Immature natural killer cell (primary cell): ENCODE results near the gene AK2. TPM values are rescaled to one million over a fixed set of nuclear protein-coding genes. Genes with fewer than 3 reads are reported as not detected.
"Not testable (repeated sequence)": the region's sequence is repeated elsewhere in the genome, so short reads cannot be mapped to it uniquely, and the experiment has no call there.

Experiments used
- DNase-seq, 3 donors: peaks; one replicate each; pipeline ENCODE4 v3.0.0; 2022; ENCODE audit warnings: mixed read lengths in 1 of 3
- H3K27ac Mint-ChIP-seq, 6 donors: one replicate each; pipeline ENCODE4 v1.8.0; 2020; ENCODE audit warnings: mixed read lengths in 6 of 6, mild to moderate bottlenecking in 5 of 6, inconsistent platforms in 4 of 6, moderate library complexity in 3 of 6
- H3K27me3 Mint-ChIP-seq, 3 donors: one replicate each; pipeline ENCODE4 v1.8.0; 2020 to 2021; ENCODE audit warnings: low read depth in 3 of 3, mild to moderate bottlenecking in 3 of 3, mixed read lengths in 3 of 3, moderate library complexity in 3 of 3, inconsistent platforms in 1 of 3
- H3K36me3 Mint-ChIP-seq, 3 donors: one replicate each; pipeline ENCODE4 v1.8.0; 2020; ENCODE audit warnings: mixed read lengths in 3 of 3, inconsistent platforms in 2 of 3, mild to moderate bottlenecking in 2 of 3
- H3K4me1 Mint-ChIP-seq, 2 donors: one replicate each; pipeline ENCODE4 v1.8.0; 2020; ENCODE audit warnings: inconsistent platforms in 2 of 2, mild to moderate bottlenecking in 2 of 2, mixed read lengths in 2 of 2, moderate library complexity in 1 of 2
- H3K4me3 Mint-ChIP-seq, 5 donors: one replicate each; pipeline ENCODE4 v1.8.0; 2020; ENCODE audit warnings: mild to moderate bottlenecking in 5 of 5, mixed read lengths in 5 of 5, inconsistent platforms in 3 of 5, moderate library complexity in 3 of 5
- H3K9me3 Mint-ChIP-seq, 6 donors: one replicate each; pipeline ENCODE4 v1.8.0; 2020; ENCODE audit warnings: mild to moderate bottlenecking in 6 of 6, mixed read lengths in 6 of 6, inconsistent platforms in 4 of 6, moderate library complexity in 3 of 6
- polyA plus RNA-seq, 3 donors: library from polyadenylated mRNA; unstranded; fragments of 300-500 nt; fragmentation: Illumina TruSeq; gene quantifications; one replicate each; pipeline ENCODE4 v1.2.3, GENCODE V29; 2021

The AK2 gene
- polyA plus RNA-seq, 3 donors from 2014 or later = 138 to 174 (median 143) TPM

DNA sequence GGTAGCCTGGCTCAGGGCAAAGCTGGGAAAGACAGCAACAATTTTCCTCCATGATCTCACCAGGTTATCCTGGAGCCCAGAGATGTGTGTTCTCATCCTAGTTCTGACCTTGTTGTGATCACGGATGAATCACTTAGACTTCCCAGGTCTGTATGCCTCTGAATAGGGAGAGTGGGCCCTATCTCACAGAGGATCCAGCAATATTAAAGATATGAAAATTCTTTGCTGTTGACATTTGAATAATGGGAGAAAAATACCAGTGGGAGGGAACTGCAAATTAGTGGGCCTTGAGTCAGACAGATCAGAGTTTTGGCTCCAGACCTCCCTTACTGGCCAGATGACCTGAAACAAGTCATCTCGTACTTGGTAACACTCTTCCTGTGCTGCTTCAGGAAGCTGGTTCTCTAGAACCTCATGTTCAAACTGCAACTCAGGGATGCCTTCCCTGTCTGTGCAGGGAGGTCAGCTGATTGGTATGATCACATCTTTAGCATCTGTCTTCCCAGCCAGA lies 39.2 kb downstream of the AK2 start:
- H3K27ac Mint-ChIP-seq = peak overlapping the region in 1 of 6 donors; percentile 50
- peaks cover 14 to 20% of the 10 kb centered on the region in 2 donors for H3K4me1 Mint-ChIP-seq
- no peak overlapping the region for H3K4me3 Mint-ChIP-seq
- no peaks in the 10 kb centered on the region for H3K9me3 Mint-ChIP-seq
- no peak for DNase-seq
- H3K36me3 Mint-ChIP-seq = no peaks in the 10 kb centered on the region
- peaks cover 1 to 5% (median 2%) of the 10 kb centered on the region in 3 donors for H3K27me3 Mint-ChIP-seq

DNA sequence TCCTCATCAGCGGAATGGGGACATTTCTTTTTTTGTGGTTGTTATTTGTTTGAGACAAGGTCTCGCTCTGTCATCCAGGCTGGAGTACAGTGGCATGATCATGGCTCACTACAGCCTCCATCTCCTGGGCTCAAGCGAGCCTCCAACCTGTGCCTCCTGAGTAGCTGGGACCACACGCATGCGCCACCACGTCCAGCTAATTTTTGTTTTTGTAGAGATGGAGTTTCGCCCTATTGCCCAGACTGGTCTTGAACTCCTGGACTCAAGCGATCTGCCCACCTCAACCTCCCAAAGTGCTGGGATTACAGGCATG lies 43.4 kb downstream of the AK2 start:
- H3K36me3 Mint-ChIP-seq, H3K9me3 Mint-ChIP-seq, H3K27me3 Mint-ChIP-seq, DNase-seq, H3K4me3 Mint-ChIP-seq: not testable (repeated sequence)
- Mint-ChIP-seq H3K27ac (peak overlapping the region in 2 of 6 donors; percentile 7 to 69), H3K4me1 (peaks cover 19 to 35% of the 10 kb centered on the region in 2 donors)

DNA sequence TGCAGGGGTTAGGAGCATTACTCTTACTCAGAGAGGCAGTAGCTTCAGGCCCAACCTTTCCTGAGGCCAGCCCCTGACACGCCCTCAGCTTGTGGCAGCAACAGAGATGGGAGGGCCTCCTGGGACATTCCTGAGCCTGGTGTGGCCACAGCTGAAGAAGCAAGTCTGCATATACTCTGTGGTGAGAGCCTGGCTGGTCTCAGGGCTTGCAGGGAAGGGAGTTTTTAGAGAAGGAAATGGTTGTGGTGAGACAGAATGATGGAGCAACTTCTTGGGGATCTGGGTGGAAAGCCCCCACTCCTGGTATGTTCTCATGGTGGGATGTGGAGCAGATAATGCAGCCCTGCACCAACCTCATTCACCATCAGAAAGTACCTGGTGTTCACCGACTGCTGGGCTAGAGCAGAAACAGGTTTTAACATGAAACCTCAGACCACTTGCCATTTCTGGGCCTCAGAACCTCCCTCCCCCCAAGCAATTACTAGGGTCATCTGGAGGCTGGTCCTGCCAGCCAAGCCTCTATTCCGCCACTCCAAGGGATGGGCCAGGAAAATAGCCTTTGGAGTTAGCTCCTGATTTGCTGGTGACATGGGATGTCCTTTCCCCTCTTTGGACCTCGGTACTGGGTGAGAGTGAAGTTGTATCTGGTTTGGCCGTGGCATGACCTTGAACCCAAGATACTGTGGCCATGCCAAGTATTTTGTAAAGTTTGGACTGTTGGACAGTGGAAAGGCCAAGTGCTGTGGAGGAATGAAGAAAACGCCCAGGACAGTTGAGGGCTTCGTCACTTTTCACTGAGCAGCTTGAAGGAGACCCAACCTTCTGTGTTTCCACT lies 44.0 kb downstream of the AK2 start:
- Mint-ChIP-seq H3K4me3 (peak overlapping the region in 2 of 5 donors; percentile 12 to 29), H3K4me1 (peaks cover 13 to 29% of the 10 kb centered on the region in 2 donors), H3K36me3 (no peaks in the 10 kb centered on the region), H3K9me3 (no peaks in the 10 kb centered on the region), H3K27me3 (peaks cover 0 to 3% (median 0%) of the 10 kb centered on the region in 3 donors), H3K27ac (peak overlapping the region; percentile 14 to 72 (median 48))
- DNase-seq = peak in 2 of 3 donors; percentile 5 to 25

DNA sequence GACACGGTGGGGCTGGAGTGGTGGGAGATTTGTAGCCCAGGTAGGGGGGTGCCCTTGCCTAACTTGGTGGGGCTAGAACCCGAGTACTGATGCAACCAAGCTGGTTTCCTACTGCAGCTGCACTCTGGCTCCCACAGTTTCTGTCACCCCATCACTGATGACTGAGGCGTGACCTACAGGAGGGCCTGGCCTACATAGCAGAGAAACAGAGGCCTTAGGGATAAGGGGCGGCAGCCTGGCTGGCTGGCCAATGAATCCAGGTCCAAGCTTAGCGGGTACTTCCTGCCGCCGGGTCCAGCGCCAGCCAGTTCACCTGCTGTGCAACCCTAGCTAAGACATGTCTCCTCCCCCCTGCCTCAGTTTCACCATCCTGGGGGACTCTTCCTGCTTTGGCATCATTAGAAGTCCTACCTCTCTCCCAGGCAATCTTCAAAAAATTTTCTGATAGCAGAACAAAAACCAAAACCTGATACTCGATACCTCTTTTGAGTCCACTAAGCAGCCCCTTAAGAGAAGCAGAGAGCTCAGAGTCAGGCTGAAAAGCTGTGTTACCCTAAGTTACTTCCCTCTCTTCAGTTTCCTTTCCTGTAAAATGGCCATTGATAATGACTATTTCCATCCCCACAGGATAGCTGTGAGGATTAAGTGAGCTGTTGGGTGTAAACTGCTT lies 44.7 kb downstream of the AK2 start:
- Mint-ChIP-seq H3K27me3 (peaks cover 0 to 3% (median 0%) of the 10 kb centered on the region in 3 donors), H3K4me3 (peak overlapping the region in 1 of 5 donors; percentile 29), H3K4me1 (peaks cover 9 to 25% of the 10 kb centered on the region in 2 donors), H3K36me3 (no peaks in the 10 kb centered on the region), H3K9me3 (no peaks in the 10 kb centered on the region), H3K27ac (peak overlapping the region in 5 of 6 donors; percentile 14 to 69 (median 34))
- no peak for DNase-seq

GRCh38 chr1:32991386-32991785 lies 45.3 kb downstream of the AK2 start:
- DNase-seq = no peak
- no peak overlapping the region for H3K4me3 Mint-ChIP-seq

DNA sequence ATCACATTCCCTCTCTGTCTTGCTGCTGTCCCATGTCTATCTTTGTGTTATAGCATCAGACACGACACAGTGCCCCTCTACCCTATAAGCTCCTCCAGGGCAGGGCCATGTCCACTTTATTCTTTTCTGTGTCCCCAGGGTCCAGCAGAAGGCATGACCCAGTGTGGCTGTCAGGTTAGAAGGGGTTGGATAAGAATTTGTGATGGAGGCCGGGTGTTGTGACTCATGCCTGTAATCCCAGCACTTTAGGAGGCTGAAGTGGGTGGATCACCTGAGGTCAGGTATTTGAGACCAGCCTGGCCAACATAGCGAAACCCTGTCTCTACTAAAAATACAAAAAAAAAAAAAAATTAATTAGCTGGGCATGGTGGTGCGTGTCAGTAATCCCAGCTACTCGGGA lies 45.8 kb downstream of the AK2 start:
- Mint-ChIP-seq H3K9me3 (no peaks in the 10 kb centered on the region), H3K36me3 (no peaks in the 10 kb centered on the region), H3K4me1 (peaks cover 9 to 25% of the 10 kb centered on the region in 2 donors), H3K27ac (no peak overlapping the region), H3K27me3 (peaks cover 0 to 3% (median 0%) of the 10 kb centered on the region in 3 donors), H3K4me3 (no peak overlapping the region)
- DNase-seq = no peak

More at GRCh38 chr1:32991386-32991785, 45.3 kb downstream of the AK2 start:
- H3K27ac Mint-ChIP-seq = no peak overlapping the region
- peaks cover 0 to 3% (median 0%) of the 10 kb centered on the region in 3 donors for H3K27me3 Mint-ChIP-seq
- peaks cover 9 to 25% of the 10 kb centered on the region in 2 donors for H3K4me1 Mint-ChIP-seq
- H3K36me3 Mint-ChIP-seq = no peaks in the 10 kb centered on the region
- H3K9me3 Mint-ChIP-seq = no peaks in the 10 kb centered on the region

DNA sequence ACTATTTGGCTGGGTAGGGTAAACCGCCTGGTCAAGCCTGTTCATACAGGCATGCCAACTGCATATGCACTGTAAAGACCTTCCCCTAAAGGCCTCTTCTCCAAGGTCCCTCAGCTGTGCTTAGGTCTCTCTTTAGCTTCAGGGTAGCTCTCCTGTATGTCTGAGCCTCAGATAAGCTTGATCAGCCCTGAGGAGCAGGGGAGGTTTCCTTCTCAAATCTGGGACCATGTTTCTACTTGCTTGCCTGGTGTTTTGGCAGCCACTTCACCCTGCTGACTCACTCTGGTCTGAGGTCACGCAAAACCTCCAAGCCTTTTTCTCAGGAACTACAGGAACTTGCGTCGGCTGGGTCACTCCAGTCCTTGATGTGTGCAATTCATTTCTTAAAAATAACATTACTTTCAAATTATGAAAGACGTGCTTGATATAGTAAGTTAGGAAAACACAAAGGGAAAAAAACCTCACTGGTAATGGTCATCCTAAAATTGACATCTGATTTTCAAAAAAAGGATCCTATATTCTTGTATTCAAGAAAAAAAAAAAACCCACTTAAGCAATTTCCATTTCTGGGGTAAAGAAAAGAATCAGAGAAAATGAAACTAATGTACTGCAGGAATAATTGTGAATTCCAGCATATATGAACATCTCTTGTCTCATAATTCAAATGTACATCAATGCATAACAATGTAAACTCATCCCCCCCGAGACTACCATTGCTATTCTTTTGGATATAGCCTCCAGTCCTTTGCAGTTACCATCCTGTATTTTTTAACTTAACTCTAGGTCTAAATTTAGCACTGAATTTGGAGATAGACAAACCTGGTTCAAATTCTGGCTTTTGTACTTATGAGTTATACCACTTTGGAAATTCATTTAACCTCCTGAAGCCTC lies 47.3 kb downstream of the AK2 start:
- H3K4me1 Mint-ChIP-seq = peaks cover 9 to 25% of the 10 kb centered on the region in 2 donors
- no peak for DNase-seq

GRCh38 chr1:32988665-32989064 lies 48.0 kb downstream of the AK2 start:
- Mint-ChIP-seq H3K4me1 (peaks cover 9 to 25% of the 10 kb centered on the region in 2 donors), H3K4me3 (no peak overlapping the region), H3K27ac (no peak overlapping the region), H3K27me3 (peaks cover 0 to 3% (median 3%) of the 10 kb centered on the region in 3 donors), H3K9me3 (no peaks in the 10 kb centered on the region), H3K36me3 (no peaks in the 10 kb centered on the region)
- no peak for DNase-seq

More for the DNA sequence above, 47.3 kb downstream of the AK2 start:
- H3K27ac Mint-ChIP-seq = no peak overlapping the region
- peak overlapping the region in 1 of 5 donors; percentile 11 for H3K4me3 Mint-ChIP-seq
- no peaks in the 10 kb centered on the region for H3K36me3 Mint-ChIP-seq
- H3K27me3 Mint-ChIP-seq = peaks cover 0 to 3% (median 0%) of the 10 kb centered on the region in 3 donors
- H3K9me3 Mint-ChIP-seq = no peaks in the 10 kb centered on the region

- no peak for DNase-seq
- no peak overlapping the region for H3K27ac Mint-ChIP-seq
- no peaks in the 10 kb centered on the region for H3K9me3 Mint-ChIP-seq
- H3K27me3 Mint-ChIP-seq = peaks cover 0 to 3% (median 0%) of the 10 kb centered on the region in 3 donors
- peaks cover 23 to 33% of the 10 kb centered on the region in 2 donors for H3K4me1 Mint-ChIP-seq
- H3K36me3 Mint-ChIP-seq = no peaks in the 10 kb centered on the region
- no peak overlapping the region for H3K4me3 Mint-ChIP-seq
Measured at GRCh38 chr1:32985226-32985625, 51.5 kb downstream of the AK2 start.

DNA sequence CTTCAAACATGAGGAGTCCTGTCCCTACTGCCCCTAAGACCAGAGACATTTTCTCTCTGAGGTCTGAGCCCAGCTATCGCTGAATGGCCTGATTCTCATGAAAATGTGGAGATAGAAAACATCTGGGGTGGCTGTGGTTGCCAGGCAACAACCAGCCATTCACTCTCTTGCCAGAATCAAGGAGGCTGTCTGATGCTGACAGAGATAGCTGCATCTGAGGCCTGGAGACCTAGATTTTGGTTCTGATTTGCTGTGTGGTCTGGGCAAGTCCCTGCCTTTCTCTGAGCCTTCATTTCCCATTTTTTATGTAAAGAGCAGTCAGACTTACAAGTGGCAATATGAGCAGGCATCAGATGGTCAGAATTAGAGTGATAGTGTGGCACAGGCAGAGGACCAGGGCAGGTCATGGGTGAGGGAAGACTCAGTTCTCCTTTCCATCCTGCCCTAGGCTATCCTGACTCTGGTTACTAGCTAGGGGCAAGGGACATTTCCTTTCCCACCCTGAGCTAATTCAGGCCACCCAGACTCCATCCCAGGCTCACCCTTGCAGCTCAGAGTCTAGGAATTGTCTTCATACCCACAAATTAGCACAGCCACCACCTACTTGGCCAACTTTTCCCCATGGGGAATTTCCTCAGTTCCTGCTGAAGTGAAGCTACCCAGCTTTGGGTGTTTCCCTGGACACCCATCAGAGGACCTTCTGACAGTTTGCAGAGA lies 52.1 kb downstream of the AK2 start:
- H3K27ac Mint-ChIP-seq = no peak overlapping the region
- DNase-seq = no peak
- H3K9me3 Mint-ChIP-seq = no peaks in the 10 kb centered on the region
- H3K27me3 Mint-ChIP-seq = peaks cover 0 to 3% (median 0%) of the 10 kb centered on the region in 3 donors
- H3K4me3 Mint-ChIP-seq = no peak overlapping the region
- peaks cover 27 to 29% of the 10 kb centered on the region in 2 donors for H3K4me1 Mint-ChIP-seq
- H3K36me3 Mint-ChIP-seq = no peaks in the 10 kb centered on the region

- DNase-seq = no peak
- no peak overlapping the region for H3K4me3 Mint-ChIP-seq
- peak overlapping the region in 1 of 6 donors; percentile 11 for H3K27ac Mint-ChIP-seq
- no peaks in the 10 kb centered on the region for H3K9me3 Mint-ChIP-seq
- H3K27me3 Mint-ChIP-seq = peaks cover 0 to 3% (median 0%) of the 10 kb centered on the region in 3 donors
- H3K36me3 Mint-ChIP-seq = no peaks in the 10 kb centered on the region
- peaks cover 23 to 24% of the 10 kb centered on the region in 2 donors for H3K4me1 Mint-ChIP-seq
Measured at GRCh38 chr1:32984090-32984454, 52.6 kb downstream of the AK2 start.

- peak overlapping the region in 3 of 6 donors; percentile 81 to 94 (median 92) for H3K27ac Mint-ChIP-seq
- no peaks in the 10 kb centered on the region for H3K36me3 Mint-ChIP-seq
- no peak for DNase-seq
- H3K9me3 Mint-ChIP-seq = no peaks in the 10 kb centered on the region
- H3K4me1 Mint-ChIP-seq = peaks cover 19 to 22% of the 10 kb centered on the region in 2 donors
- H3K4me3 Mint-ChIP-seq = no peak overlapping the region
- H3K27me3 Mint-ChIP-seq = peaks cover 0 to 4% (median 0%) of the 10 kb centered on the region in 3 donors
Measured at GRCh38 chr1:32983020-32983419, 53.7 kb downstream of the AK2 start.
